ENCODE results near the gene HOXD9.

Gene HOXD9

DNA sequence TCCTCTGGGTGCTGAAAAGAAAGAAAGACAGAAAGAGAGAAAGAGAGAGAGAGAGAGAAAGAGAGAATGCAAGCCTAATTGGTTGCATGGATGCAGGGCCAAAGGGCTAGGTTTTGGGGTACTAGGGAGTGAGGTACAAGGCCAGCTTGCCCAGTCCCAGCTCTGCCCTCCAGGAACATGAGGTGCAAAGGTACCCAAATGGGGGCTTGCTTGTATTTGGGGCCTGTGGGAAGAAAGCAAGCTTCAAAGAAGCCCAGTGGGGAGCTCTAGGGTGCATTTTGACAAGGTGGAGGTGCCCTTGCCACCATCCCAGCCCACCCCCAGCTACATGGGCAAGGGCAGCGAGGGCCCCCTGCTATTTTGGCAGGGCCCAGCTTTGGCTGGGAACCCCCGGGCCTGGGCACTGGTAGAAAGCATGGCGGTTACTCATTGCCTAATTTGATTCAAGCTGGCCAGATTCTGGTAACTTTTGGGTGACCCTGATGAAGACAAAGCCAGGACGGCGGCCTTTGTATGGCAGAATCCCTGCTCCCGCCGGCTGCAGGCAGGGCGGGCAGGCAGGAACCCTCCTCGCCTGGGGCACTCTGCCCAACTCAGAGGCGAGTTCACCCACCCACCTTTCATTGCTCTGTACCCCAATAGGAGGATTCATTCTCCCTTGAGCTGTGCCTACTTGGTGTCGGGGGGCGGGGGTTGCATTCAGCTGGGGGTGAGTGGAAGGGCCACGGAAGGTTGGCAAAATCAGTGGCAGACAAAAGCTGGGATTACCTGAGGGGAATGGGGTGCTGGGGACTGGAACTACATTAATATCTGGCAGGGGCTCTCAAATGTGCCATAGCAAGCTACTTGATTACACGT lies 28.3 kb downstream of the HOXD9 start:
- H3K4me3 Mint-ChIP-seq = no peak overlapping the region
- H3K9me3 Mint-ChIP-seq = no peaks in the 10 kb centered on the region
- no peaks in the 10 kb centered on the region for H3K36me3 Mint-ChIP-seq (ENCODE audit: low read depth)
- no peaks in the 10 kb centered on the region for H3K4me1 Mint-ChIP-seq (ENCODE audit: low read depth)
- H3K27ac Mint-ChIP-seq = no peak overlapping the region
- peaks cover 93% of the 10 kb centered on the region for H3K27me3 Mint-ChIP-seq (ENCODE audit: low read depth)

DNA sequence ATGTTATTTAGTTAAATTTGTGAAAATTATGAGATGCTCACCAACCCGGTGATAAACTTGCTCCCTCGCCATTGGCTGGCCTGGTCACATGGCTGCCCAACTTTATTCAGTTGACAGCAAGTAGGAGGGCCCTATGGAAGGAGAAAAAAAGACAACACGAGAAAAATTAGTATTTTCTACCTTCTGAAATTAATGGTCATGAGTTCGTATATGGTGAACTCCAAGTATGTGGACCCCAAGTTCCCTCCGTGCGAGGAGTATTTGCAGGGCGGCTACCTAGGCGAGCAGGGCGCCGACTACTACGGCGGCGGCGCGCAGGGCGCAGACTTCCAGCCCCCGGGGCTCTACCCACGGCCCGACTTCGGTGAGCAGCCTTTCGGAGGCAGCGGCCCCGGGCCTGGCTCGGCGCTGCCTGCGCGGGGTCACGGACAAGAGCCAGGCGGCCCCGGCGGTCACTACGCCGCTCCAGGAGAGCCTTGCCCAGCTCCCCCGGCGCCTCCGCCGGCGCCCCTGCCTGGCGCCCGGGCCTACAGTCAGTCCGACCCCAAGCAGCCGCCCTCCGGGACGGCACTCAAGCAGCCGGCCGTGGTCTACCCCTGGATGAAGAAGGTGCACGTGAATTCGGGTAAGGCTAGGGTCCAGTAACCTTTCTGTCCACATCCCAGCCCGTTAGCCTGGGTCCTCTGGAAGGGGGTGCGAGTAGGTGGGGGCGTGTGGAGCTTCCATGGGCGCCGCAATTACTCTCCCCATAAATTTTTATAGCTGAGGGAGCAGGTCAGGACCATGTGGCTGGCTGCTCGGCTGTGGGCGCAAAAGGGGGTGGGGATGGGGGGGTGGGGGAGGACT lies 29.1 kb downstream of the HOXD9 start, which contains the start of gene HOXD4:
Gene HOXD4 (plus strand): TSS at position 109 of the 846 bp plus-strand sequence. CDS start 84 bp downstream, at position 193.
- Mint-ChIP-seq H3K9me3 (no peaks in the 10 kb centered on the region), H3K4me1 (ENCODE audit: low read depth) (no peaks in the 10 kb centered on the region), H3K27ac (no peak within 1 kb of the TSS), H3K27me3 (ENCODE audit: low read depth) (peaks cover 93% of the 10 kb centered on the region), H3K36me3 (ENCODE audit: low read depth) (no peaks in the 10 kb centered on the region), H3K4me3 (no peak within 1 kb of the TSS)

DNA sequence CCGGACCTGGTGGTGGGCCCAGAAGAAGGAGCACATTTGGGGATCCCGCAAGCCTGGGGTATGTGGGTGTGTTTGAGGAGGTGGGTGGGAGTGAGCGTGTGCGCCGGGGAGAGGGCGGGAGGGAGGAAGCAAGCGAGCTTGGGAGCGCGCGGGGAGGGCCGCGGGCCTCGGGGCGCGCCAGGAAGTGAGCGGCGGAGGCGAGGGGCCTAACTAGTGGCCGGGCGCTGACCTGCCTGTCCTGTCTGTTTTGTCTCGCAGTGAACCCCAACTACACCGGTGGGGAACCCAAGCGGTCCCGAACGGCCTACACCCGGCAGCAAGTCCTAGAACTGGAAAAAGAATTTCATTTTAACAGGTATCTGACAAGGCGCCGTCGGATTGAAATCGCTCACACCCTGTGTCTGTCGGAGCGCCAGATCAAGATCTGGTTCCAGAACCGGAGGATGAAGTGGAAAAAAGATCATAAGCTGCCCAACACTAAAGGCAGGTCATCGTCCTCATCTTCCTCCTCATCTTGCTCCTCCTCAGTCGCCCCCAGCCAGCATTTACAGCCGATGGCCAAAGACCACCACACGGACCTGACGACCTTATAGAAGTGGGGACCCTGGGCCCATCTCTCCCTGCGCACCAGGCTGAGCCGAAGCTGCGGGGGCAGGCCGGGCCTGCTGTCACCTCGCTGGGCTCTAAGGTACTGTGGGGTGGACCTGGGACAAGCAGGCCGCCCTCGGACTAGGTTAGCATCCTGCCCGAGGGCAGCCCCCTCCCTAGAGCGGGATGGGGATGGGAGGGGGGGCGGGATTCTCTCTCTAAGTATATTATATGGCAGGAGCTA lies 30.0 kb downstream of the HOXD9 start:
- no peaks in the 10 kb centered on the region for H3K9me3 Mint-ChIP-seq
- peaks cover 91% of the 10 kb centered on the region for H3K27me3 Mint-ChIP-seq (ENCODE audit: low read depth)
- peaks cover 2% of the 10 kb centered on the region for H3K36me3 Mint-ChIP-seq (ENCODE audit: low read depth)
- no peak overlapping the region for H3K4me3 Mint-ChIP-seq
- H3K4me1 Mint-ChIP-seq (ENCODE audit: low read depth) = peaks cover 2% of the 10 kb centered on the region
- H3K27ac Mint-ChIP-seq = no peak overlapping the region

DNA sequence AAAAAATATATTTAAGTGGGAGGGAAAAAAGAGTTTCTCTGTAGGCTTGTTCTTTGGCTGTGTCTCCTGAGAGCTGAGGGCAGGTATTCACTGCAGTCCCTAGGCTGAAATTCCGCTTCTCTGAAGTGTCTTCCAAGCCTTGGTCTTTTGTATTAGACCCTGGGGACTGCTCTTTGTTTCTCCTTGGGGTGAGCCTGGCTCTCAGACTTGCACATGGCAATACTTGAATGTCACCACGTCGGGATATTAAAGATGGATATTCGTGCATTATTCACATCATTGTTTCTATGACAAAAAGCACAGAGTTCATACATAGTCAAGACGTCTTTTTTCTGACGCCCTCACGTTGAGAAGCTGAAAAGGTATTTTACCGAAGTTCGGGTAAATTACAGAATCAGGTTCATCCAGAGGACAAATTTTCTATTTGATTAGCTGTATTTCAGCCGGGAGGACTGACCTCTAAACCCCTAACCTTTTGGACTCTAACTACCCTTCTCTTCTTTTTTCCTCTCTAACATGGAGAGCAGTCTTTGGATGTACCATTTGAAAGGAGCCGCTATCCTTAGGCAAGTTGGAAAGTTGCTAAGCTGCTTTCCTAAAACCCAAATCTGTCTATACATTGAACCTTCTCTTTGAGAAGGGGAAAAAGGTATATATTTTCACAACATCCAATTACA lies 32.2 kb downstream of the HOXD9 start:
- H3K9me3 Mint-ChIP-seq = no peaks in the 10 kb centered on the region
- H3K27ac Mint-ChIP-seq = no peak overlapping the region
- peaks cover 2% of the 10 kb centered on the region for H3K4me1 Mint-ChIP-seq (ENCODE audit: low read depth)
- H3K4me3 Mint-ChIP-seq = no peak overlapping the region
- H3K27me3 Mint-ChIP-seq (ENCODE audit: low read depth) = peaks cover 90% of the 10 kb centered on the region
- H3K36me3 Mint-ChIP-seq (ENCODE audit: low read depth) = peaks cover 4% of the 10 kb centered on the region

DNA sequence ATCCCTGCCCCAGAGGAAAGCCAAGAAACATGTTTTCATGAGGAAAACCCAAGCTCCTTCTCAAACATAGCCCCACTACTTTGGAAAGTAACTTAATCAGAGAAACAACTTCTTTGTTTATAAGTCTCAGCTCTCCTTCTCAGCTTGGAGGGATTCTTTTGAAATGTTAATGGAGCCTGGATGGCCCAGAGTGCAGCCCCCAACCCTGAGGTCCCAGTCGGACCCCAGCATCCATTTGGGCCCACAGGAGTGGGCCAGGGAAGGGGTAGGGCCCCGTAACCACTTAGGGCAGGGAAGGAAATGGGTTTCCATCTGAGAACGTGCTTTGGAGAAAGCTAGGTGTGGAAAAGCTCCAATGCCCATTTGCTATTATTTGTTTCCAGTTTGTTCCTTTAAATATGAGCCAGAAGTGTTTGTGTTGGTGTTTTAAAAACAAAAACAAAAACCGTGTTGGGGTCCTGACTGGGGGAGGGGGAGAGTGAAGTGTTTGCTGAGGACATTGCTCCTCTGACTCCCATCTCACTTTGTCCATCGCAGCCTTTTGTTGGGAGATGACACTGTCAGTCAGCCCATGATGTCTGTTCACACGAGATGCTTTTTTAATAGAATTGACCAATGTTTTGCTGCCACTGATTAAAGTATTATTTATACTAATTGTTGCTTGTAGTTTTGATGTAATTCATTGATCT lies 33.0 kb downstream of the HOXD9 start:
- H3K27me3 Mint-ChIP-seq (ENCODE audit: low read depth) = peaks cover 88% of the 10 kb centered on the region
- no peak overlapping the region for H3K4me3 Mint-ChIP-seq

DNA sequence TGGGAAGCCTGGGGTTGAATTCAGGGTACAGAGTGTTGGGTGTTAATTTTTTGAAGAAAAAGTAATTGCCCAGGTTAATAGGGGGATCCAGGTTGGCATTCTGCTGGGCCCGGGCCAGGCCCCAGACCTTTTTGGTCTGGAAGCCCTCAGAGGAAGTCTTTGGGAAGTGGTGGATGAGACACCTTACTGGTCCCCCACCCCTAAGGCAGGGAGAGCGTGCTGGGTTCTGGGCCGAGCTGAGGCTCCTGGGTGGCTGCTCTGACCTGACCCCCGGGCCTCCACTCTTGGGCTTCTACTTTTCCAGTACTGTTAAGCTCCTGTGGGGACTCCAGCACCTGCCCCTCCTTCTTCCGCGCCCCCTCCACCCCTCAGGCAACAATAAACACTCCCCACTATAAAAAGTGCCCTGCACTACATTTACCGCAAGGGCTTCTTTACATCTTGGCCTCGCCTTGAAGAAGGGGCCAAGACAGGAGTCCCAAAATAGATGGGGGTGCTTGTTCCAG lies 33.8 kb downstream of the HOXD9 start:
- H3K36me3 Mint-ChIP-seq (ENCODE audit: low read depth) = peaks cover 6% of the 10 kb centered on the region
- H3K27ac Mint-ChIP-seq = no peak overlapping the region
- H3K9me3 Mint-ChIP-seq = no peaks in the 10 kb centered on the region
- no peak overlapping the region for H3K4me3 Mint-ChIP-seq
- peaks cover 2% of the 10 kb centered on the region for H3K4me1 Mint-ChIP-seq (ENCODE audit: low read depth)
- H3K27me3 Mint-ChIP-seq (ENCODE audit: low read depth) = peaks cover 88% of the 10 kb centered on the region

More for the DNA sequence above, 33.0 kb downstream of the HOXD9 start:
- H3K9me3 Mint-ChIP-seq = no peaks in the 10 kb centered on the region
- peaks cover 2% of the 10 kb centered on the region for H3K4me1 Mint-ChIP-seq (ENCODE audit: low read depth)
- peaks cover 4% of the 10 kb centered on the region for H3K36me3 Mint-ChIP-seq (ENCODE audit: low read depth)
- no peak overlapping the region for H3K27ac Mint-ChIP-seq

DNA sequence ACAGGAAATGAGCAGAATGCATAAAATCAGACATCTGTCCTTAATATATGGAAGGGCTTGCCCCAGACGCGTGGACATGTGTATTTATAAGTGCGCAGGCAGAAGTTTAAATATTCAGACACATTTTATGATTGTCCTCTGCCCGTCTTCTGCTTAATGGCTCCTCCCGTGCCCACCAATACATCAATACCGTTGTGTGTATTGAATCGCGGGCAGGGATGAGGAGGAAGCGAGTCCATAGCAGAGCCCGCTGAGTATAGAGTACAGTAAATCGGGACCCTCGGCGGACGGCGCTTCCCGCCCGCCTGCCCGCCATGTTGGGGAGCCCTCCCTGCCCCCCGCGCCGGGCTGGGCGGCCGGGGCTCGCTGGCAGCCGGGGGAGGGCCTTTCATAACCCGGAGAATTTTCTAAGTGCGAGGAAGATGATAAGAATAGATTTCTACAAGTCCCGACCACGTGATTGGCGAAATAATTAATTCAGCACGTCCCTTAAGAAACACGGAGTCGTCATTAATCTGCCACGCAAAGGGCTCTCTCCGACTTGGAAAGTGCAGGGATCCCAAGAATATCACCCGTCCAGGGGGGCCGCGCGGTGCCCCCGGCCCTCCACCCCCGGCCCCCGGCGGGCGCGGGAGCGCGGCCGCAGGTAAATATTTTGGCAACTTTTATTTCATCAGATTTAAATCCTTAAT lies 34.4 kb downstream of the HOXD9 start, which contains the start of gene HOXD3:
Gene HOXD3 (plus strand): TSS at position 501 of the 692 bp plus-strand sequence. CDS start 11,808 bp downstream, outside the sequence.
- H3K27me3 Mint-ChIP-seq (ENCODE audit: low read depth) = peaks cover 91% of the 10 kb centered on the region
- H3K27ac Mint-ChIP-seq = peak within 1 kb of the TSS; percentile 57
- H3K4me1 Mint-ChIP-seq (ENCODE audit: low read depth) = peaks cover 2% of the 10 kb centered on the region
- no peaks in the 10 kb centered on the region for H3K9me3 Mint-ChIP-seq
- H3K4me3 Mint-ChIP-seq = peak within 1 kb of the TSS; percentile 38
- H3K36me3 Mint-ChIP-seq (ENCODE audit: low read depth) = peaks cover 6% of the 10 kb centered on the region

DNA sequence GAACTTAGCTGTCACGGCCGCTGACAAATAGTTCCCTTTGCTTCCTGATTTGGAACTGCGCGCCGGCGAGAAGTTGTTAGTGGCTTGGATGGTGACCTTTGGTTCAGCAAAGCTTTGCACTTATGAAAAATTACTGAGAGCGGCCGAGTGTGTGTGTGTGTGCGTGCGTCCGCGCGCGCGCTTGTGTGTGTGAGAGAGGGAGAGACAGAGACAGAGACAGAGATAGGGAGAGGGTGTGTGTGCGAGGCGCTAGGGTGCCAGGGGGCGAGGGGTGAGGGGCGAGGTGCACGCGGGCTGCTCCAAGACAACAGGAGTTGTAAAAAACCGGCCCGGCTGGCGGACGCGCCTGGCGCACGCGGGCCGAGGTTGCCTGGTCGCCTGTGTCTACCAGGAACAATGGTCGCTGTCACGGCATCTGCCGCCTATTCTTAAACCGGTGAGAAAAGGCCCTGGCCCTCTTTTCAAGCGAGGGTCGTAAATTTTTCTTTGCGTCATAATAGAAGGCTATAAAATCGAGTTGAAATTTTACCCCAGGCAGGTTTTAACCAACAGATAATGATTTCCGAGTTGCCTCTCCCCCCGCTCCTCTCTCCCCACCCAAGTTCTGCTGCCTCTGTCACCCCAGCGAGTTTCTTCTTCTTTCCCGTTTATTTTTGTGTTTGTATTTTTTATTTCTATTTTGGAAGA lies 35.1 kb downstream of the HOXD9 start:
- Mint-ChIP-seq H3K27me3 (ENCODE audit: low read depth) (peaks cover 93% of the 10 kb centered on the region), H3K36me3 (ENCODE audit: low read depth) (peaks cover 6% of the 10 kb centered on the region), H3K4me3 (peak overlapping the region; percentile 38), H3K27ac (peak overlapping the region; percentile 57), H3K4me1 (ENCODE audit: low read depth) (peaks cover 2% of the 10 kb centered on the region), H3K9me3 (no peaks in the 10 kb centered on the region)

DNA sequence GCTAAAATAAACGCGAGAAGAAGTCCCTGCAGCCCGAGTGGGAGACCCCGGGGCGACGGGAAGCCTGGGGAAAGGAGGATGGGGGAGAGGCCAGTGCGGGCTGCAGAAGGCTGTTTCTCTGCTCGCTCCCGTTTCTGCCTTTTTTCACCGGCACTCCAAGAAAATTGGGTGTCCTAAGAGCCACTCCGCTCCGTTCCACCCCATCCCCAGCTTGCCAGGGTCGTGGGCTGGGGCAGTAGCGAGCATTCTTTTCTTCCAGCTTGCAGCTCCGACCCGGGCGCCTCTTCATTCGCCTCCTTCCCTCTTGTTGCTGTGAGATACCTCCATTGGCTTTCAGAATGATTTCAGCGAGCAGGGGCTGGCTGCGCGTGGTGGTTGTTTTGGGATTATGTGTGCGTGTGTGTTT lies 35.7 kb downstream of the HOXD9 start:
- H3K27ac Mint-ChIP-seq = peak overlapping the region; percentile 50
- H3K4me1 Mint-ChIP-seq (ENCODE audit: low read depth) = peaks cover 2% of the 10 kb centered on the region
- peaks cover 6% of the 10 kb centered on the region for H3K36me3 Mint-ChIP-seq (ENCODE audit: low read depth)
- H3K9me3 Mint-ChIP-seq = no peaks in the 10 kb centered on the region
- H3K27me3 Mint-ChIP-seq (ENCODE audit: low read depth) = peaks cover 92% of the 10 kb centered on the region
- H3K4me3 Mint-ChIP-seq = no peak overlapping the region

DNA sequence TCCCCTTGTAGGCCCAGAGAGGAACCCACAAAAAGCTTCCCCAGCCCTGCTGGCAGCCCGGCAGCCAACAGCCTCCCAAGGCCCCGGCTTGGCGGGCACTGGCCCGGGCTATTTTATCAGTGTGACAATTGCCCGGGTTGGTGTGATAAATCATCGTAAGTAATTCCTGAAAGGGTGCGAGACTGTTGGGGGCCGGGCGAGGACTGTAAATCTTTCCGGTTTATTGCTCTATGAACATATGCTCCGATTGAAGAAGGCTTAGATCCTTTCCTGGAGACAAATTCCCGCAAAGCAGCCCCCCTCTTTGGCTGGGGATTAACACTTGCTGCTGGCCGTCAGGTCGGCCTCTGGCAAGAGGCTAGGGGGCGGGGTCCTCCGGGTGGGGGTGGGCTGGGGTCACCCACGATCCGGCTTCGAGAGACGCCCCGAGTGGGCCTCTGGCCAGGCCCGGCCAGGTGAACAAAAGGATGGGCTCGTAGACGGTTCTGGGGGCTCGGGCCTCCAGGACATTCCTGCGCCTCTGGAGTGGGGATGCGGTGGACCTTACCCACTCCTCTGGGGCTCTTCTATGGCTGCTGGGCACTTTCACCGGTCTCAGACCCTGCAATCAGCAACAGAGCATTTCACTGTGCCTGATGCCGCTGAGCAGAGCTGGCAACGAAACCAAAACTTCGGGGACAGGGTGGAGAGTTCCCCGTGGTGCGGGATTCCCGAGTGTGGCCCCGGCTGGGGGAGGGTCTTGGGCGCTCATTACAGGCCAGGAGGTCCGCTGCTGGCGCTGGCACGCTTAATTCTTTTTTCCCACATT lies 36.5 kb downstream of the HOXD9 start:
- peaks cover 92% of the 10 kb centered on the region for H3K27me3 Mint-ChIP-seq (ENCODE audit: low read depth)
- peaks cover 2% of the 10 kb centered on the region for H3K4me1 Mint-ChIP-seq (ENCODE audit: low read depth)
- peaks cover 6% of the 10 kb centered on the region for H3K36me3 Mint-ChIP-seq (ENCODE audit: low read depth)
- H3K27ac Mint-ChIP-seq = no peak overlapping the region
- H3K9me3 Mint-ChIP-seq = peaks cover under 1% of the 10 kb centered on the region
- no peak overlapping the region for H3K4me3 Mint-ChIP-seq

DNA sequence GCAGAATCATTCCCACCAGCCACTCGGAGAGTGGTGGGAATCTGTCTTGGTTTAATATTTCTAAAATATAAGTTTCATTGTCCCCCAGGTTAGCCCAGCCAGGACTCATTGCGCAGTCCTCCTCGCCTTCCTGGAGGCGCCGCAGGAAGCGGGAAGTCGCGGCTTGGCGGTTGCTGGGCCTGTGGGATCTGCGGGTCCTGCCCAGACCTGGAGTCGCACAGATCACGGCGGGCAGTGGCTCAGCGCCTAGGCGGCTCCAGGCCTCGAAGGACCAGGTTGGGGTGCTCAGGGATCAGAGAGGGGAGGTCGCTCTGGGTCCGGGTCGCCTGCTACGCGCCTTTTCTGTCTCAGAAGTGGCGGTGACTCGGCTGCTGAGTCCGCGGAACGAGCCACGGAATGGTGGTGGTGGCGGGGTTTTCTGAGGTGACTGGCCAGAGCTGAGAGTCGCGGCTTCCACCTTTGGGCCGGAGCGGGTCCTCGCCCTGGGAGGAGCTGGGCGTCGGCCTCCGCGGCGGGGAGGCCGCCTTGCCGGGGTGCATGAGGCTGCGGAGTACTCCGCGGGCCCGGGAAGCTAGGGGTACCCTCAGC lies 37.2 kb downstream of the HOXD9 start:
- Mint-ChIP-seq H3K4me1 (ENCODE audit: low read depth) (peaks cover 2% of the 10 kb centered on the region), H3K27me3 (ENCODE audit: low read depth) (peaks cover 92% of the 10 kb centered on the region), H3K36me3 (ENCODE audit: low read depth) (peaks cover 6% of the 10 kb centered on the region), H3K27ac (no peak overlapping the region), H3K9me3 (peaks cover 3% of the 10 kb centered on the region), H3K4me3 (no peak overlapping the region)

All from T-helper 1 cell treated with Interleukin-12 subunit alpha and Interleukin-12 subunit beta and Interleukin-4 antibody, amounts not matched to agents 30 μg/mL and 1 μg/mL, for 36 hours (primary cell).